GM19238 (cell line): ENCODE data around the gene SRP9.
"Not testable (repeated sequence)": the region's sequence is repeated elsewhere in the genome, so short reads cannot be mapped to it uniquely, and the experiment has no call there.

ENCODE experiments used
- DNase-seq: peaks from one replicate; pipeline ENCODE4 v3.0.0; 2011; ENCODE audit warnings: low spot score; ENCODE audit not compliant: insufficient read length

The SRP9 gene

DNA sequence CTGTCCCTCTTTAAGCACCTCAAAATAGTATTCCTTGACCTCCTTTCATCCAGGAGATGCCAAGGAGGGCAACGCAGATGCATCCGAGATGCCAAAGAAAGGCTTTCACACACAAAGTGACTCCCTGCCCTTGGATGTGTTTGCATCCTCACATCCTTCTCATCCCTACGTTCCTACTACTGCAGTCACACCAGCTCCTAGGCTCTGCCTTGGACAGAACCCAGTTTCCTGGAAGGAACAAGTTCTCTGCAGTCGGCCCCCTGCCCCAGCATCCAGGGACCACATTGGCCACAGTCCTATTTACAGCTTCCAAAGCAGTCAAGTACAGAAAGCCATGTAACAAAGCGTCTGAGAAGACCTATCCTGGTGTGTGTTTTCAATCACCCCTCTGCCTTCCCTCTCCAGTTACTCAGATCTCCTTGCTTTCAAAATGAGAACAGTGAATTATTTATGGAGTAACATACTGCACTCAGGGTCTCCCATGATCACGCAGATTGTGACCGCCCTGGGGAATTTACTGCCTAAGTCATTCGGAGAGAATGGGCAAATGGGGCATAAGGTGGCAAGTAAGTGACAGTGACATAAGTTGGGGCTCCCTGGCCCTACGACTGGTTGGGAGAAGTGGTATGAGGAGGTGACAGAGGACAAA, 21.8 kb upstream of the SRP9 start:
- DNase-seq = no peak

- no peak for DNase-seq
These were observed 19.5 kb upstream of the SRP9 start for GRCh38 chr1:225757927-225758656.

DNA sequence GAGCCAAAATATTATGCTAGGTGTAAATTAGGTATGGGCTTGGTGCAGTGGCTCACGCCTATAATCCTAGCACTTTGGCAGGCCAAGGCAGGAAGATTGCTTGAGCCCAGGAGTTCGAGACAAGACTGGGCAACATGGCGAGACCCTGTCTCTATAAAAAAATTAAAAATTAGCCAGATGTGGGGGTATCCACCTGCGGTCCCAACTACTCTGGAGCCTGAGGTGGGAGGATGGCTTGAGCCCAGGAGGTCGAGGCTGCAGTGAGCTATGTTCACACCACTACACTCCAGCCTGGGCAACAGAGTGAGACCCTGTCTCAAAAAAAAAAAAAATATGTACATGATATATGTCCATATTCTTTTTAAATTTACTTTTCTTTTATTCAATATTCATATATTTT, 17.7 kb upstream of the SRP9 start:
- DNase-seq = not testable (repeated sequence)

GRCh38 chr1:225760531-225760930, 17.1 kb upstream of the SRP9 start:
- DNase-seq = no peak

DNA sequence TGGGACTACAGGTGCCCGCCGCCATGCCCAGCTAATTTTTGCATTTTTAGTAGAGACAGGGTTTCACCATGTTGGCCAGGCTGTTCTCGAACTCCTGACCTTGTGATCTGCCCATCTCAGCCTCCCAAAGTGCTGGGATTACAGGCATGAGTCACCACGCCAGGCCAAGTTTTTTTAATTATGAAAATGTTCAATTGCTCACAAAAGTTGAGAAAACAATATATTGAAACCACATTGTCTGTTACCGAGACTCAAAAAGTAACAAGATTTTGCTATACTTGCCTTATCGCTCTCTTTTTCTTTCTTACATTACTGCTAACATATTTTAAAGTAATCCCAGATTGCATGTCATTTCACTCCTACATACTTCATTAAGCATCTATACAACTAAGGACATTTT, 16.2 kb upstream of the SRP9 start:
- not testable (repeated sequence) for DNase-seq

DNA sequence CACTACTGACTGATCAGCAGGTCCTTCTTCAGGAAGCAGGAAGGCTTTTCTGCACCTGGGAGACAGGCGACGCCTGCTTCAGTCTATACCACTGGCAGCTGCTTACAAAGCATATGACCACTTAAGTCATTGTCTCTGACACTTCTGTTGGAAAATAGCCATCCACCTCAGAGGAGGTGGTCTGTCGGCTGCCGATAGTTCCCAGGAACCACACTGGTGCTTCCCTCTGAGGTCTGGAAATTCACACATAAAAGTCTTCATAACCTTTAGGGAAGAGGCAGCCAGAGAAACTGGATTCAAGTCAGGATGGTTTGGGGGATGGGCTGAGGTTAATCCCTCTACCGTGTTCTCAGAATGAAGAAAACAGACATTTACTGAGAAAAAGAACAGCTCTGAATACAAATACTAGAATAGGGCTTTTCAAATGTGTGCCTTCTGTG, 15.6 kb upstream of the SRP9 start:
- no peak for DNase-seq

- no peak for DNase-seq
These were observed 15.2 kb upstream of the SRP9 start for GRCh38 chr1:225762444-225762843.

DNA sequence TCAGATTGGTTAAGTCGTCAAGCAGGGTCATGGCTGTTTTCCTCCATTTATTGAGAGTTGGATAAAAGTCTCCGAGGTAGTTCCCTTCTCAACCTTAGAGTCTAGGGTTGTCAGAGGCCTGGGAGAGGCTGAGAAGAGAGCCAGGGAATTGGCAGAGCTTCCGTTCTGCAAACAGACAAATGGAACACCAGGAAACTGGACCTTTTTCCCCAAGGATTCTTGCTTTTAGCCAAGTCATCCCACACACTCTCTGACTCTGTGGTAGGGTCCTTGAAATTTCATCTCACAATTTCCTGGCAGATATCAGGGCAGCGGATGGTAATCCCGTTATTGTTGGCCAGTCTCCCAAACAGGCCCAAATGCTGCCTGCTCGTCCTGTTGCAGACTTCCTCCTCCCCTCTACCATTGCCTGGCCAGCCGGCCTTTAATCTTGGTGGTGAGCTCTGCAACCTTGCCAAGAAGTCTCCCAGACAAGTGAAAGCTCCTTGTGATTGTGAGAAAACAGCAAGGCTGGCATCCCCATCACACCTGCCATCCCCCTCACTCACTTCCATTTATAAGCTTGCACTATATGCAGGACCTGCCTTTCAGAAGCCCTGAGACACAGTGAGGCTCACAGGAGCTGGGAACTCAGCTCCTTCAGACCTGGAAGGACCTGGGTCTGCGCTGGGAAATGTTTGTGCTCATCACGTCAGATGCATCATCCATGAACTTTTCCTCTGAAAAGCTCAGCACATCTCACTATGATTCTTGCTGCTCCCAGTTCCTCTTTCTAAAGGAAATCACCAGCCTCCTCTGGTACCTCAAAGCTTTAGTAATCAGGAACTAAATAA, 13.7 kb upstream of the SRP9 start:
- DNase-seq = no peak

- no peak for DNase-seq
These were observed 11.5 kb upstream of the SRP9 start for GRCh38 chr1:225765982-225766674.

- DNase-seq = no peak
These were observed 10.5 kb upstream of the SRP9 start for GRCh38 chr1:225766967-225767633.

- no peak for DNase-seq
These were observed 9.7 kb upstream of the SRP9 start for GRCh38 chr1:225767634-225768540.

GRCh38 chr1:225768662-225769426, 8.8 kb upstream of the SRP9 start:
- no peak for DNase-seq

DNA sequence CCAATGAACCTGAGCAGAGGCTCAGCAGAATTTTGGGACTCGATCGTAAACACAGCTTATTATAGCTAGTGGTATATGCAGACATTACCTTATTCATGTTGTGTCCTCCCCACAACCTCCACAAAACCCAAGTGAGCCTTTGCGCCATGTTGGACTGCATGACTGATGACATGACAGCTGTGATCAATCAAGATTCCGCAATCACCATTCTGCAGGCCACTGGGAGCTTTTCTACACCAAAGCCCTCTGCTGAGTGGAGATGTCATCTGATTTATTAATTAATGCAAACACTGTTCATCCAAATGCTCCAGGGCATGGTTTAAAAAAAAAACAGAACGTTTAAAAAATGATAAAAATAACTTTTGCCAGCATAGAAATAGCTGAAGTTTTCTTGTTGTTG, 7.9 kb upstream of the SRP9 start:
- DNase-seq = no peak

- DNase-seq = no peak
These were observed 6.9 kb upstream of the SRP9 start for GRCh38 chr1:225770561-225771248.

GRCh38 chr1:225771661-225772322, 5.8 kb upstream of the SRP9 start:
- DNase-seq = no peak

GRCh38 chr1:225772323-225772768, 5.3 kb upstream of the SRP9 start:
- peak; percentile 20 for DNase-seq

DNA sequence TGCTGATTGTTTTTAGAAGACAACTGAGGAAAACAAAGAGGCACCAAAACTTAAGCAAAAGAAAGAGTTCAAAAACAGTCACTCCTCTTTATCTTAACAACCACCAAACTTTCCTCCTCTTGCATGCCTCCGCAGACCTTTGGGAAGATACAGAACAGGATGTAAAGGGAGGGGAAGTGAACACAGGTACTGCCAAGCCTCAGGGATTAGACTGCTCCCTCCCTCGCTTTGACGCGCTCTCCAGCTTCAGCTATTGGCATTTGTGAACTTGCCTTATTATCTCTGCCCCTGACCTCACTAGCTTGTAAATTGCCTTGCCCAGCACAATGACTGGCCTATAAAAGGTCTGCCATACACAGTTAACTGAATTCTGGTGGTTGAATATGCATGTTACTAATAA, 4.8 kb upstream of the SRP9 start:
- DNase-seq = no peak
